ENCODE results near the gene CDCA3. TPM values are rescaled to one million over a fixed set of nuclear protein-coding genes. Genes with fewer than 3 reads are reported as not detected.

Gene CDCA3
- total RNA-seq, 4 donors from 2014 or later = 2.0 to 7.1 (median 2.9) TPM

DNA sequence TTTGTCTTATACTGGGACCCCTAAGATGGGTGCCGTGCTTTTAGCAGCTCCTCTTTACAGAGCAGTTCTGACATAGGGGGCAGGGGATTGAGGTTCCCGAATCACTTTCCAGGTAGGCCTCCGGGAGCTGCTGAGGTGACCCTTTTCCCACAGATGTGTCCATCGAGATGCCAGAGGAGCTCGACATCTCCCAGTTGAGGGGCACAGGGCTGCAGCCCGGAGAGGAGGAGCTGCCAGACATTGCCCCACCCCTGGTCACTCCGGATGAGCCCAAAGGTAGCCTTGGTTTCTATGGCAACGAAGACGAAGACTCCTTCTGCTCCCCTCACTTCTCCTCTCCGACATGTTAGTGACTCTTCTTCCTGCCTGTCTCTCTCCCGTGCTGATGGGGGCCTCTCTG lies 11.9 kb upstream of the CDCA3 start:
- intact Hi-C loops (cut with DNase I; ENCODE audit: low total_unique reads) = no loop called here
- DNase-seq (ENCODE audit: low spot score in 2 of 2) = no peak
- TF ChIP-seq, protein P1, sequence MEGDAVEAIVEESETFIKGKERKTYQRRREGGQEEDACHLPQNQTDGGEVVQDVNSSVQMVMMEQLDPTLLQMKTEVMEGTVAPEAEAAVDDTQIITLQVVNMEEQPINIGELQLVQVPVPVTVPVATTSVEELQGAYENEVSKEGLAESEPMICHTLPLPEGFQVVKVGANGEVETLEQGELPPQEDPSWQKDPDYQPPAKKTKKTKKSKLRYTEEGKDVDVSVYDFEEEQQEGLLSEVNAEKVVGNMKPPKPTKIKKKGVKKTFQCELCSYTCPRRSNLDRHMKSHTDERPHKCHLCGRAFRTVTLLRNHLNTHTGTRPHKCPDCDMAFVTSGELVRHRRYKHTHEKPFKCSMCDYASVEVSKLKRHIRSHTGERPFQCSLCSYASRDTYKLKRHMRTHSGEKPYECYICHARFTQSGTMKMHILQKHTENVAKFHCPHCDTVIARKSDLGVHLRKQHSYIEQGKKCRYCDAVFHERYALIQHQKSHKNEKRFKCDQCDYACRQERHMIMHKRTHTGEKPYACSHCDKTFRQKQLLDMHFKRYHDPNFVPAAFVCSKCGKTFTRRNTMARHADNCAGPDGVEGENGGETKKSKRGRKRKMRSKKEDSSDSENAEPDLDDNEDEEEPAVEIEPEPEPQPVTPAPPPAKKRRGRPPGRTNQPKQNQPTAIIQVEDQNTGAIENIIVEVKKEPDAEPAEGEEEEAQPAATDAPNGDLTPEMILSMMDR (IDR thresholded peaks at IDR 0.05) = no peak
- TF ChIP-seq POLR2A (IDR thresholded peaks at IDR 0.05) = no peak
- no peak overlapping the region for H3K4me3 ChIP-seq (ENCODE audit: low read depth, poor library complexity, severe bottlenecking)
- WGBS, 2 donors = 90 to 91% methylated on average over 11 of the region's 11 CpGs

DNA sequence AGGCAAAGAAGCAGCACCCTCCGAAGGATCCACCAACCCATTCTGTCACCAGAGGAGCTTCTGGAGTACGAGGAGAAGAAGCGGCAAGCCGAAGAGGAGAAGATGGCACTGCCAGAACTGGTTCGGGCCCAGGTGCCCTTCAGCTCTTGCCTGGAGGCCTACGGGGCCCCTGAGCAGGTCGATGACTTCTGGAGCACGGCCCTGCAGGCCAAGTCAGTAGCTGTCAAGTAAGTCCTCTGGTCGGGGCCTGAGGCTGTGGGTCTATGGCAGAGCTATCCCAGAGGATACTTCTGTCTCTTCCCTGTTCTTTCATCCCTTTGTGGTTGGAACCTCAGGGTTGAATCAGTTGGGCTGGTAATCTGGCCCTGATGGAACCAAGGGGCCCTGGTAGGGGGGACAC lies 10.3 kb upstream of the CDCA3 start:
- WGBS, 2 donors = 91 to 95% methylated on average over 9 of the region's 9 CpGs
- DNase-seq (ENCODE audit: low spot score in 2 of 2) = no peak
- TF ChIP-seq, protein P1 (IDR thresholded peaks at IDR 0.05) = no peak
- TF ChIP-seq POLR2A (IDR thresholded peaks at IDR 0.05) = no peak
- H3K4me3 ChIP-seq (ENCODE audit: low read depth, poor library complexity, severe bottlenecking) = no peak overlapping the region
- intact Hi-C loops (cut with DNase I; ENCODE audit: low total_unique reads) = no loop called here

DNA sequence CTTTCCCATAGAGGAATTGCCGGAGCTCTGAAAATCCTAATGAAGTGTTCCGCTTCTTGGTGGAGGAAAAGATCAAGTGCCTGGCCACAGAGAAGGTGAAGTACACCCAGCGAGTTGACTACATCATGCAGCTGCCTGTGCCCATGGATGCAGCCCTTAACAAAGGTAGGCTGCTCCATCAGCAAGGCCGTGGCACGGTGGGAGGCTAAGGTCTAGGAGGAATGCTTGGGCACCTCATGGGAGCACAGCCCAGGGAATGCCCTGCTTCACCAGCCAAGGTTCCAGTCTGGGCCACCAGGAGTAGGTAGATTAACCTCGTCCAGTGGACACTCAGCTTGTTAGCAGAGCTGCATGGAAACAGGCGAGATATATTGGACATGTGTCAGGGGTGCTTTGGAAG lies 9.9 kb upstream of the CDCA3 start:
- WGBS, 2 donors = 93 to 99% methylated on average over 7 of the region's 7 CpGs
- no peak overlapping the region for H3K4me3 ChIP-seq (ENCODE audit: low read depth, poor library complexity, severe bottlenecking)
- intact Hi-C loops (cut with DNase I; ENCODE audit: low total_unique reads) = no loop called here
- no peak for TF ChIP-seq POLR2A (IDR thresholded peaks at IDR 0.05)
- TF ChIP-seq, protein P1 (IDR thresholded peaks at IDR 0.05) = no peak
- DNase-seq (ENCODE audit: low spot score in 2 of 2) = no peak

DNA sequence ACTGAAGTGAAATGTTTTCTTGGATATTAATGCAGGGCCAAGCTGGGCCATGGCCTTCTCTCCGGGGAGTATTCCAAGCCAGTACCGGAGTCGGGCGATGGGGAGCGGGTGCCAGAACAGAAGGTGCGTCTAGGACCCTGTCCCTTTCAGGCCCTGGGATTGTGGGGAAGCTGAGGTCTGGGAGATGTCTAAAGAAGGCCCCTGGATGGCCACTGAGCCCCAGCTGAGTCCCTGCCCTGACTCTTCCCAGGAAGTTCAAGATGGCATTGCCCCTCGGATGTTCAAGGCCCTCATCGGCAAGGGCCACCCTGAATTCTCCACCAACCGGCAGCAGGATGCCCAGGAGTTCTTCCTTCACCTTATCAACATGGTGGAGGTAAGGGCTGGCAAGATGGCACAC lies 9.0 kb upstream of the CDCA3 start:
- intact Hi-C loops (cut with DNase I; ENCODE audit: low total_unique reads) = no loop called here
- DNase-seq (ENCODE audit: low spot score in 2 of 2) = no peak
- WGBS, 2 donors = 94 to 96% methylated on average over 9 of the region's 9 CpGs
- no peak overlapping the region for H3K4me3 ChIP-seq (ENCODE audit: low read depth, poor library complexity, severe bottlenecking)
- TF ChIP-seq POLR2A (IDR thresholded peaks at IDR 0.05) = no peak
- TF ChIP-seq, protein P1 (IDR thresholded peaks at IDR 0.05) = no peak

DNA sequence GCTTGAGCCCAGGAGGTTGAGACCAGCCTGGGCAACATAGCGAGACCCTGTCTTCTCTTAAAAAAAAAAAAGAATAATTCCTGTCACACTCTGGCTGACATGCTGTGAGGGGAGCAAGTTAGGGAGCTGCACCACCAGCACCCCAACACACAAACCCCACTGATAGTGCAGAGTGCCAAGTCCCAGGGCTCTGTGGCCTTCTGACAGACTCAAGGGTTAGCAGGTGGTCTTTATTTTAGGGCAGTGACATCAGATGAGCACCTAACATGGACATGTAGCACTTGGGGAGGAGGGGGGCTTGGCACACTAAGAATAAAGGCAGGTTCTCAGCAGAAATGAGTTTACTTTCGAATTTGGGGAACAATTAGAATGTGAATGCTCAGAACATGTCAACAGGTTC lies 7.7 kb upstream of the CDCA3 start:
- TF ChIP-seq POLR2A (IDR thresholded peaks at IDR 0.05) = no peak
- TF ChIP-seq, protein P1 (IDR thresholded peaks at IDR 0.05) = no peak
- intact Hi-C loops (cut with DNase I; ENCODE audit: low total_unique reads) = no loop called here
- WGBS, 2 donors = 94 to 96% methylated on average over 2 of the region's 2 CpGs
- no peak for DNase-seq (ENCODE audit: low spot score in 2 of 2)
- no peak overlapping the region for H3K4me3 ChIP-seq (ENCODE audit: low read depth, poor library complexity, severe bottlenecking)

DNA sequence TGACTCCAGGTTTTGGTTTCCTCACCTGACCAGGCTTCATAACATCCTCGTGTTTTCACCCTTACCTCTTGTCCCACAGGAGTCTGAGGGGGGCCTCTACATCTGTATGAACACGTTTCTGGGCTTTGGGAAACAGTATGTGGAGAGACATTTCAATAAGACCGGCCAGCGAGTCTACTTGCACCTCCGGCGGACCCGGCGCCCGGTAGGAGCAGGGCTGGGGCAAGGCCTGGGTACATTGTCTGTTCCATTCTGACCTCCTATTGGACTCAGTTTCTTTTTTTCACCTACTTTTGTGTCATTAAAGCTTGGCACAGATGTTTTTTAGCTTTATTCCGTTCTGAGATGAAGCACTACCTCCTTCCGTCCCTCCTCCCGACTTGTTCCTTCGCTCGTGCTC lies 4.2 kb upstream of the CDCA3 start:
- no peak overlapping the region for H3K4me3 ChIP-seq (ENCODE audit: low read depth, poor library complexity, severe bottlenecking)
- no peak for TF ChIP-seq POLR2A (IDR thresholded peaks at IDR 0.05)
- TF ChIP-seq, protein P1 (IDR thresholded peaks at IDR 0.05) = no peak
- intact Hi-C loops (cut with DNase I; ENCODE audit: low total_unique reads) = no loop called here
- no peak for DNase-seq (ENCODE audit: low spot score in 2 of 2)
- 91 to 93% methylated on average over 14 of the region's 14 CpGs for WGBS, 2 donors

All from lower leg skin (tissue), 4 donors.